ENCODE results near the gene MON2.
"Not testable (repeated sequence)": the region's sequence is repeated elsewhere in the genome, so short reads cannot be mapped to it uniquely, and the experiment has no call there.

GRCh38 chr12:62514080-62514479, 47.5 kb downstream of the MON2 start:
- not testable (repeated sequence) for TF ChIP-seq POLR2A, CTCF (IDR thresholded peaks at IDR 0.05)

Measured in uterus (tissue), 2 donors.